ENCODE measurements around the gene ASTN1.

DNA sequence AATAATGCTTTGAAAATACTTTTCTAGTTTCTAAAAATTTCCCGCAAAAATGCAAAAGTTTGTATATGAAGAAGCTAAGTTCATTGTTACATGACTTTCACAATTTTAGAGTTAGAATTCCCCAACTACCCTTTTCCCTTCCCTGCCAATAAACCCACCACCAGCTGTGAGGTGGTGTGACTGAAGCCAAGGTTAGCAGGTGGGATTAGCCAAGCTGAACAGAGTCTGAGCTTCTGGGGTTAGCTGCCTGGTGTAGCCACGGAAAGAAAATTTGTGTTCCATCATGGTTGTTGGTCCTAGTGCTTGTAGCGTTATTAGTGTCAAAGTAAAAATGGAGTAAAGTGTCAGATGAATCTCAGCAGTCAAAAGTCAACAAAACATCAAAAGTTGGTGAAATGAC is 110.9 kb downstream of the ASTN1 start:
- TF ChIP-seq BHLHE40 (IDR thresholded peaks at IDR 0.05; ENCODE audit: borderline replicate concordance) (no peak), FOXK2 (IDR thresholded peaks at IDR 0.05) (no peak), FOXA1 (IDR thresholded peaks at IDR 0.05) (no peak), TARDBP (IDR thresholded peaks at IDR 0.05) (no peak), ZNF384 (IDR thresholded peaks at IDR 0.05) (no peak), SUZ12 (IDR thresholded peaks at IDR 0.05) (no peak), HDGF (IDR thresholded peaks at IDR 0.05; ENCODE audit: borderline replicate concordance) (no peak)
- TF ChIP-seq, protein P1, sequence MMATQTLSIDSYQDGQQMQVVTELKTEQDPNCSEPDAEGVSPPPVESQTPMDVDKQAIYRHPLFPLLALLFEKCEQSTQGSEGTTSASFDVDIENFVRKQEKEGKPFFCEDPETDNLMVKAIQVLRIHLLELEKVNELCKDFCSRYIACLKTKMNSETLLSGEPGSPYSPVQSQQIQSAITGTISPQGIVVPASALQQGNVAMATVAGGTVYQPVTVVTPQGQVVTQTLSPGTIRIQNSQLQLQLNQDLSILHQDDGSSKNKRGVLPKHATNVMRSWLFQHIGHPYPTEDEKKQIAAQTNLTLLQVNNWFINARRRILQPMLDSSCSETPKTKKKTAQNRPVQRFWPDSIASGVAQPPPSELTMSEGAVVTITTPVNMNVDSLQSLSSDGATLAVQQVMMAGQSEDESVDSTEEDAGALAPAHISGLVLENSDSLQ (IDR thresholded peaks at IDR 0.05) = no peak

All from HEK293T (cell line).